GM18505 (cell line): Measurements from ENCODE around the gene RICTOR.

Source experiments
- ATAC-seq: cut with Tn5 transposase; IDR thresholded peaks from one replicate; pipeline ENCODE4 v1.9.1; 2021; ENCODE audit not compliant: unreplicated experiment
- POLR2A ChIP-seq: IDR thresholded peaks from 4 replicates; pipeline ENCODE4 v1.6.1; 2011; ENCODE audit warnings: borderline replicate concordance; ENCODE audit not compliant: insufficient read depth, insufficient read length; ENCODE audit errors: extremely low read depth

RICTOR gene

GRCh38 chr5:39113354-39113953, 39.3 kb upstream of the RICTOR start:
- TF ChIP-seq POLR2A, result no peak

GRCh38 chr5:39109606-39110005, 35.4 kb upstream of the RICTOR start:
- ATAC-seq, result no peak

More at GRCh38 chr5:39113354-39113953, 39.3 kb upstream of the RICTOR start:
- ATAC-seq, result no peak

GRCh38 chr5:39108987-39109386, 34.8 kb upstream of the RICTOR start:
- no peak for ATAC-seq
- no peak for TF ChIP-seq POLR2A

More at GRCh38 chr5:39109606-39110005, 35.4 kb upstream of the RICTOR start:
- no peak for TF ChIP-seq POLR2A

- TF ChIP-seq POLR2A, result no peak
- ATAC-seq, result no peak
Observed at GRCh38 chr5:39107350-39107749, 33.2 kb upstream of the RICTOR start.

GRCh38 chr5:39106322-39106721, 32.1 kb upstream of the RICTOR start:
- ATAC-seq, result no peak
- TF ChIP-seq POLR2A, result no peak

GRCh38 chr5:39104221-39104620, 30.0 kb upstream of the RICTOR start:
- no peak for TF ChIP-seq POLR2A
- no peak for ATAC-seq

GRCh38 chr5:39102684-39103155, 28.5 kb upstream of the RICTOR start:
- no peak for TF ChIP-seq POLR2A
- ATAC-seq, result no peak

- ATAC-seq, result no peak
- no peak for TF ChIP-seq POLR2A
Observed at GRCh38 chr5:39100851-39101396, 26.7 kb upstream of the RICTOR start.

- TF ChIP-seq POLR2A, result no peak
- ATAC-seq, result no peak
Observed at GRCh38 chr5:39100301-39100850, 26.2 kb upstream of the RICTOR start.

- TF ChIP-seq POLR2A, result no peak
- no peak for ATAC-seq
Observed at GRCh38 chr5:39099831-39100230, 25.6 kb upstream of the RICTOR start.

- TF ChIP-seq POLR2A, result no peak
- no peak for ATAC-seq
Observed at GRCh38 chr5:39093352-39093751, 19.2 kb upstream of the RICTOR start.

GRCh38 chr5:39092581-39093351, 18.6 kb upstream of the RICTOR start:
- TF ChIP-seq POLR2A, result no peak
- no peak for ATAC-seq

- TF ChIP-seq POLR2A, result no peak
- ATAC-seq, result no peak
Observed at GRCh38 chr5:39091940-39092580, 17.9 kb upstream of the RICTOR start.
